Naive B cell (primary cell): ENCODE measurements around the gene ZNF440. TPM values are rescaled to one million over a fixed set of nuclear protein-coding genes. Genes with fewer than 3 reads are reported as not detected.
A peak's percentile ranks its signal among the peaks of the same experiment; 100 is the strongest.
"Not testable (repeated sequence)": the region's sequence is repeated elsewhere in the genome, so short reads cannot be mapped to it uniquely, and the experiment has no call there.

Source experiments
- ATAC-seq, 2 donors: fragments of 150-1000 bp; cut with Tn5 transposase; 2 replicates each; pipeline ENCODE4 v1.10.0; 2021; ENCODE audit warnings: low read depth in 2 of 2, mild to moderate bottlenecking in 2 of 2, moderate library complexity in 2 of 2
- DNase-seq: peaks from one replicate; pipeline ENCODE4 v3.0.0; 2022
- H3K27ac Mint-ChIP-seq, 6 donors: one replicate each; pipeline ENCODE4 v1.8.0; 2020 to 2022; ENCODE audit warnings: mild to moderate bottlenecking in 6 of 6, mixed read lengths in 6 of 6, moderate library complexity in 5 of 6, inconsistent platforms in 2 of 6
- H3K27me3 Mint-ChIP-seq, 3 donors: one replicate each; pipeline ENCODE4 v1.8.0; 2021 to 2022; ENCODE audit warnings: mixed read lengths in 3 of 3, mild to moderate bottlenecking in 1 of 3
- H3K36me3 Mint-ChIP-seq, 2 donors: one replicate each; pipeline ENCODE4 v1.8.0; 2020 to 2022; ENCODE audit warnings: mixed read lengths in 2 of 2, inconsistent platforms in 1 of 2, mild to moderate bottlenecking in 1 of 2
- H3K4me1 Mint-ChIP-seq, 3 donors: one replicate each; pipeline ENCODE4 v1.8.0; 2020 to 2022; ENCODE audit warnings: mixed read lengths in 3 of 3, inconsistent platforms in 1 of 3, mild to moderate bottlenecking in 1 of 3, moderate library complexity in 1 of 3
- H3K4me3 Mint-ChIP-seq, 8 donors: one replicate each; pipeline ENCODE4 v1.8.0; 2020 to 2022; ENCODE audit warnings: mild to moderate bottlenecking in 8 of 8, mixed read lengths in 8 of 8, moderate library complexity in 8 of 8, inconsistent platforms in 2 of 8
- H3K9me3 Mint-ChIP-seq, 7 donors: one replicate each; pipeline ENCODE4 v1.8.0; 2020 to 2022; ENCODE audit warnings: mixed read lengths in 7 of 7, mild to moderate bottlenecking in 5 of 7, inconsistent platforms in 2 of 7, moderate library complexity in 1 of 7
- polyA plus RNA-seq, 6 donors: library from polyadenylated mRNA; unstranded; fragments of 300-500 nt; fragmentation: Illumina TruSeq; gene quantifications; one replicate each; pipeline ENCODE4 v1.2.3, GENCODE V29; 2021; ENCODE audit warnings: low read depth in 6 of 6

Gene ZNF440
- polyA plus RNA-seq, 6 donors from 2014 or later = 1.5 to 7.4 (median 3.2) TPM

DNA sequence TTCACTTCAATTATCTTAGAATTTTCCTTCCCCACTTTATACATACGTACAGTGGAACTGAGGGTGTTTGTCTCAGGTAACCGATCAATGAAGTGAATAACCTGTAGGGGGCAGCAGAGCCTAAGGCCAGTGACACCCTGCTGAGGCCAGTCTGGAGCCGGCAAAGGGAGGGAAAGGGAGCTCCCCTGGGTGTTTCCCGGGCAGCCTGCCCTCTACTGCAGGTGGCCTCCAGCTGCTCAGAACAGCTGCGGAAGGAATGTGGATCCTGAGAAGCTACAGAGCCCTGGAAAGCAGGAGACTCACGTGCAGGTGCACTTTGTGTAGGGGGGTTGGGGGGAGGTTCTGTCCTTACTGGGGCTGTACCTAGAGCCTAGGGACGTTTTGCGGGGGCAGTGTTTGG is 16.6 kb upstream of the ZNF440 start:
- ATAC-seq (peak; percentile 57 to 59), DNase-seq (peak; percentile 75)
- no peaks in the 10 kb centered on the region for H3K27me3 Mint-ChIP-seq
- peaks cover 20 to 26% (median 26%) of the 10 kb centered on the region in 3 donors for H3K4me1 Mint-ChIP-seq
- H3K36me3 Mint-ChIP-seq = peaks cover 0 to 7% of the 10 kb centered on the region in 2 donors
- peak overlapping the region in 2 of 6 donors; percentile 72 to 85 for H3K27ac Mint-ChIP-seq
- peaks cover 0 to 7% (median 5%) of the 10 kb centered on the region in 7 donors for H3K9me3 Mint-ChIP-seq
- H3K4me3 Mint-ChIP-seq = peak overlapping the region; percentile 91 to 96 (median 94)

DNA sequence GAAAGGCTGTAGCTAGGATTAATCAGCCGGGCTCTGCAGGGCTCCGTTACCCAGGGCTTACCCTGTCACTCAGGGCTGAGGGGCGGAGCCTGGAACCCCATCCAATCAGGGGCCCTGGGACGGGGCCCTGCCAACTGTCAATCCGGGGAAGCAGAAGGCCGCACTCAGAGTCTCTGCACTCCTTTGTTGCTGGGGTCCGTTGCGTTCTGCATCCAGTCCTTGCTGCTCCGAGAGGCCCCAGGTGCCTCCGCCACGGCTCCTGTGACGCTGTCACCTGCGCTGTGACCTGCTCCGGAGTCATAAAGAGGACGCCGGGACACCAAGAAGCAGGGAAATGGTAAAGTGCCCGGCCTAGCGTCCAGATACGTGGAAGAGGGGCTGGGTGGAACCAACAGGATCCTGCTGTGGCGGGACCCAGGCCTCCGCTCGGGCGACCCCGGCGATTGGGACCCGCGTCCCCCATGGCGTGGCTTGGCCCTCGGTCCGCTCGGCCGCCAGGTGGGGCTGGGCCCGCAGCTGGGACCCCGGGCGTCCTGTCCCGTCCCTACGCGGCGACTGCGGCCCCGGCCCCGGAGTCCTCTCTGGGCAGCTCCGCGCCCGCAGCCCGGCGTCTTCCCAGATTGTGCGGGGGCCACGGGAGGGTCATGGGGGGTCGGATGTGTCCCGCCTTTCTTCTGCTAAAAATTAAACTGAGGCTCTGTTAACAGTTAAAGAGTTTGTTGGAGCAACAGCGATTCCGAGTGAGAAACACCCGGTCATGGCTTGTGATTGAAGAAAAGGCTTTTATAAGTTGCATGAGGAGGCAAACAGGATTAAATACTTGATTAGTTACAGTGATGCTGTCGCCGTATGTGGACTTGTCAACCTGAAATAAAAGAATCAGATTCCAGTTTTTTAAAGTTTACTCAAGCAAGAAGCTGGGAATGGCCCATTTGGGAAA is 15.4 kb upstream of the ZNF440 start, which contains the start of gene ZNF491:
ZNF491 (plus strand) TSS at position 133 of the 940 bp plus-strand sequence. CDS start 7,431 bp downstream, outside the sequence.
- H3K4me3 Mint-ChIP-seq = peak within 1 kb of the TSS; percentile 91 to 96 (median 94)
- peaks cover 0 to 6% (median 0%) of the 10 kb centered on the region in 7 donors for H3K9me3 Mint-ChIP-seq
- ATAC-seq = peak; percentile 97 to 98
- H3K36me3 Mint-ChIP-seq = no peaks in the 10 kb centered on the region
- peaks cover 20 to 26% (median 23%) of the 10 kb centered on the region in 3 donors for H3K4me1 Mint-ChIP-seq
- peak within 1 kb of the TSS; percentile 71 to 92 (median 80) for H3K27ac Mint-ChIP-seq
- H3K27me3 Mint-ChIP-seq = no peaks in the 10 kb centered on the region
- peak; percentile 82 for DNase-seq

DNA sequence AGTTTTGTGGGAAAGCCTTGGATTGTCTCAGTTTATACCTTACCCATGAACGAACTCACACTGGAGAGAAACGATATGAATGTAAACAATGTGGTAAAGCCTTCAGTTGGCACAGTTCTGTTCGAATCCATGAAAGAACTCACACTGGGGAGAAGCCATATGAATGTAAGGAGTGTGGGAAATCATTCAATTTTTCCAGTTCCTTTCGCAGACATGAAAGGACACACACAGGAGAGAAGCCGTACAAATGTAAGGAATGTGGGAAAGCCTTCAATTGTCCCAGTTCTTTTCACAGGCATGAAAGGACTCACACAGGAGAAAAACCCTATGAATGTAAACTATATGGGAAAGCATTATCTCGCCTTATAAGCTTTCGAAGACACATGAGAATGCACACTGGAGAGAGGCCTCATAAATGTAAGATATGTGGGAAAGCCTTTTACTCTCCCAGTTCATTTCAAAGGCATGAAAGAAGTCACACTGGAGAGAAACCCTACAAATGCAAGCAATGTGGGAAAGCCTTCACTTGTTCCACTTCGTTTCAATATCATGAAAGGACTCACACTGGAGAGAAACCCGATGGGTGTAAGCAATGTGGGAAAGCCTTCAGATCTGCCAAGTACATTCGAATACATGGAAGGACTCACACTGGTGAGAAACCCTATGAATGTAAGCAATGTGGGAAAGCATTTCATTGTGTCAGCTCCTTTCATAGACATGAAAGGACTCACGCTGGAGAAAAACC is 7.5 kb upstream of the ZNF440 start:
- no peak for ATAC-seq
- H3K4me1 Mint-ChIP-seq = no peaks in the 10 kb centered on the region
- DNase-seq = no peak
- H3K36me3 Mint-ChIP-seq = peaks cover 14 to 16% of the 10 kb centered on the region in 2 donors
- no peaks in the 10 kb centered on the region for H3K27me3 Mint-ChIP-seq
- H3K4me3 Mint-ChIP-seq = no peak overlapping the region
- no peak overlapping the region for H3K27ac Mint-ChIP-seq
- H3K9me3 Mint-ChIP-seq = peaks cover 5 to 40% (median 27%) of the 10 kb centered on the region in 7 donors

DNA sequence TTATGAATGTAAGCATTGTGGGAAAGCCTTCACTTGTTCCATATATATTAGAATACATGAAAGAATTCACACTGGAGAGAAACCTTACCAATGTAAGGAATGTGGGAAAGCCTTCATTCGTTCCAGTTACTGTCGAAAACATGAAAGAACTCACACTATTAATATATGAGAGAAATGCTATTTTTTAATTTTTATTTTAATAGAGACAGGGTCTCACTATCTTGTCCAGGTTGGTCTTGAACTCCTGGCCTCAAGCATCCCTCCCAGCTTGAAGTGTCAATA is 7.0 kb upstream of the ZNF440 start:
- no peak overlapping the region for H3K4me3 Mint-ChIP-seq
- H3K27me3 Mint-ChIP-seq = no peaks in the 10 kb centered on the region
- no peaks in the 10 kb centered on the region for H3K4me1 Mint-ChIP-seq
- no peak overlapping the region for H3K27ac Mint-ChIP-seq
- peaks cover 14 to 16% of the 10 kb centered on the region in 2 donors for H3K36me3 Mint-ChIP-seq
- DNase-seq = no peak
- ATAC-seq = no peak
- peaks cover 5 to 40% (median 27%) of the 10 kb centered on the region in 7 donors for H3K9me3 Mint-ChIP-seq

DNA sequence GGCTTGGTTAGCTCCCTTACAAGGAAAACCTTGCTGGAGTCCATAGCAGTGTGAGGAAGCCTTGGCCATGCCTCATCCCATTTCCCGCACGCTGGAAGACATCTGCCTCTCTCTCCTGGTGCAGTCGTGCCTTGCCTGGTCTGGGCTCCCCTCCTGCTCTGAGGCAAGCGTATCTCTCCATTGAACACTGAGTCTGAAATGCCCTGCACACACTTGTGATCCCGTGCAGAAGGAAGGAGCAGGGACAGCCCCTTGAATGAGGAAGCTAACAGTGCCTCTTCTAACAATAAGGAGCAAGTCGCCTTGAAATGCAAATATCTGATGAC is 407 bp upstream of the ZNF440 start:
- Mint-ChIP-seq H3K27me3 (no peaks in the 10 kb centered on the region), H3K4me1 (peaks cover 20 to 28% (median 25%) of the 10 kb centered on the region in 3 donors), H3K27ac (peak overlapping the region in 5 of 6 donors; percentile 83 to 96 (median 93)), H3K4me3 (peak overlapping the region; percentile 90 to 97 (median 95)), H3K9me3 (peaks cover 0 to 5% (median 4%) of the 10 kb centered on the region in 7 donors), H3K36me3 (no peaks in the 10 kb centered on the region)
- ATAC-seq (peak; percentile 49 to 63), DNase-seq (no peak)

DNA sequence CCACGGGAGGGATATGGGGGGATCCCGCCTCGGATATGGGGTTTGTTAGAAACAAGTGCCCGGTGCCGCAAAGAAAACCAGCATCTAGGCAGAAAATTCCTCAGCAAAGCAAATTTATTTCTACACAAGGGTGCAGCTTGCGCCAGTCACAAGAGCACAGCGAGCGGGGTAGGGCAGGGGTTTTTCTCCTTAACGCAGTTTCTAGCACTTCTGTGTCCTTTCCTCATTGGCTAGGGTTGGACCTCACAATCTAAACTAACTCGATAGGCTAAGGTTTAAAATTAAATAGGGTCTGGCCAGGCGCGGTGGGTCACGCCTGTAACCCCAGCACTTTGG is 595 bp downstream of the ZNF440 start:
- H3K27me3 Mint-ChIP-seq = no peaks in the 10 kb centered on the region
- H3K36me3 Mint-ChIP-seq = no peaks in the 10 kb centered on the region
- H3K9me3 Mint-ChIP-seq = no peaks in the 10 kb centered on the region
- peak overlapping the region; percentile 84 to 95 (median 92) for H3K4me3 Mint-ChIP-seq
- peaks cover 20 to 28% (median 25%) of the 10 kb centered on the region in 3 donors for H3K4me1 Mint-ChIP-seq
- H3K27ac Mint-ChIP-seq = peak overlapping the region in 3 of 6 donors; percentile 82 to 84 (median 83)
- DNase-seq (no peak), ATAC-seq (no peak)

DNA sequence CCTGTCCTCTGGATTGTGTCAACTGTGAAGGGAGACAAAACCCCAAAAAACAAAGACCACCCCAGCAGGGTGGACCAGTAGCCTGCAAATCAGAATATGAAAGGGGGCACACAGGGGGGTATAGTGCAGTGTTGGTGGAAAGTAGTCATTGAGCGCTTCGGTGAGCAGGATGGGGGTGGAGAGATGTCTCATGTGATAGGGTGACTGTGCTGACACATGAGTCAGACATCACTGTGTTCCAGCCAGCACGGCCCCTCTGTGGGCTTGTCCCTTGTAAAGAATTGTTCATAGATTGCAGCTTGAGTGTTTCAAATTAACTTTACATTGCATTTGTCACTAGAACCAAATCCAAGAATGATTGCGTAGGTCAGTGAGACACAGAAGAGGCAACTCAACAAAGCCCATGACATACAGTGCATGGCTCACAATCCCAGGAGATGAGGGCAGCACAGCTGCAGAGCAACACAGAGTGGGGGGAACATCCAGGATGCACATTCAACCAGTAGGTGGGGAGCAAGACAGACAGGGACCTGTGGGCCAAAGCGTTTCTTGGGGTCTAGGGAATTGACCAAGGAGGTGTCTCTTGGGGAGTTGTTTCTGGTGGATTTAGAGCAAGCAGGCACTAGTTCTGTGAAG is 7.5 kb downstream of the ZNF440 start:
- H3K27ac Mint-ChIP-seq = peak overlapping the region in 1 of 6 donors; percentile 58
- H3K4me3 Mint-ChIP-seq = no peak overlapping the region
- peaks cover 13 to 16% of the 10 kb centered on the region in 2 donors for H3K36me3 Mint-ChIP-seq
- no peak for ATAC-seq
- peaks cover 16 to 17% (median 17%) of the 10 kb centered on the region in 3 donors for H3K4me1 Mint-ChIP-seq
- no peak for DNase-seq
- H3K27me3 Mint-ChIP-seq = no peaks in the 10 kb centered on the region
- peaks cover 0 to 5% (median 0%) of the 10 kb centered on the region in 7 donors for H3K9me3 Mint-ChIP-seq

DNA sequence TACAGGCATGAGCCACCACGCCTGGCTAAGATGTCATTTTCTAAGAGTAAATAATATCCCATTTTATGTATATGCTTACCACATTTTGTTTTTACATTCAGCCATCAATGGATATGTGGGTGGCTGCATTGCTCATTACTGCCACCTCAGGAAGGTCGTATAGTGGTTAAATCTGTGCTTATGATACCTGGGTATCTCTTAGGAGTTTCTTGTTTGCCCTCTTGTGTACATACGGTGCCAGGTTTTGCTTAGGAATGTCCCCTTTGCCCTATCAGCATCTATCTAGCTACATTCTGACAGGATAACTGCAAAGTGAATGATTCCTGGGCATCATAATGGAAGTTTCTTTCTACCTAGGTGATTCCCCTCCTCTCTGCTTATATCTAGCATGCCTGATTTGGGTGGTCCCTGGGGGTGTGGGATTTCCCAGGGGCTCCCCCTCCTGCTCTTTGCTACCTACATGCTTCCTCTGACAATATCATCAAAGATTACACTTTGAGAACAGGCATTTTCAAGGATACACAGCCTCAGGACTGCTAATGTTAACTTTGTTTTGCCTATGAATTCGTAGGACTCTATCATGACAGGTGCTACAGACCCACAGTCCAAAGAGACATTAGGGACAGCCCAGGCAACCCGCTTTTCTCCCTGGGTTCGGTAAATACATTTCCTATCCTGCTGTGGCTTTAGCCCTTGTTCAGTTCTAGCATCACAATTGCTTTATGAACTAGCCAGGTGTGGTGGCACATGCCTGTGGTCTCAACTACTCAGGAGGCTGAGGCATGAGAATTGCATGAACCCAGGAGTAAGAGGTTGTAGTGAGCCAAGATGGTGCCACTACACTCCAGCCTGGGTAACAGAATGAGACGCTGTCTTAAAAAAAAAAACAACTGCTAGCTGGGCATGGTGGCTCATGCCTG is 15.1 kb downstream of the ZNF440 start:
- not testable (repeated sequence) for ATAC-seq, H3K27me3 Mint-ChIP-seq, DNase-seq
- Mint-ChIP-seq H3K4me1 (peaks cover 0 to 10% (median 3%) of the 10 kb centered on the region in 3 donors), H3K36me3 (peaks cover 33 to 47% of the 10 kb centered on the region in 2 donors), H3K27ac (peak overlapping the region in 2 of 6 donors; percentile 47 to 72), H3K9me3 (peaks cover 5 to 40% (median 36%) of the 10 kb centered on the region in 7 donors), H3K4me3 (peak overlapping the region in 1 of 8 donors; percentile 52)

DNA sequence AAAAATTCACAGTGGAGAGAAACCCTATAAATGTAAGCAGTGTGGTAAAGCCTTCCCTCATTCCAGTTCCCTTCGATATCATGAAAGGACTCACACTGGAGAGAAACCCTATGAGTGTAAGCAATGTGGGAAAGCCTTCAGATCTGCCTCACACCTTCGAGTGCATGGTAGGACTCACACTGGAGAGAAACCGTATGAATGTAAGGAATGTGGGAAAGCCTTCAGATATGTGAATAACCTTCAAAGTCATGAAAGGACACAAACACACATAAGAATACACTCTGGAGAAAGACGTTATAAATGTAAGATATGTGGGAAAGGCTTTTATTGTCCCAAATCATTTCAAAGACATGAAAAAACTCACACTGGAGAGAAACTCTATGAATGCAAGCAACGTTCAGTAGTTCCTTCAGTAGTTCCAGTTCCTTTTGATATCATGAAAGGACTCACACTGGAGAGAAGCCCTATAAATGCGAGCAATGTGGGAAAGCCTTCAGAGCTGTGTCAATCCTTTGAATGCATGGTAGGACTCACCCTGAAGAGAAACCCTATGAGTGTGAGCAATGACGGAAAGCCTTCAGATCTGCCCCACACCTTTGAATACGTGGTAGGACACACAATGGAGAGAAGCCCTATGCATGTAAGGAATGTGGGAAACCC is 18.3 kb downstream of the ZNF440 start:
- H3K4me1 Mint-ChIP-seq = peaks cover 0 to 8% (median 0%) of the 10 kb centered on the region in 3 donors

DNA sequence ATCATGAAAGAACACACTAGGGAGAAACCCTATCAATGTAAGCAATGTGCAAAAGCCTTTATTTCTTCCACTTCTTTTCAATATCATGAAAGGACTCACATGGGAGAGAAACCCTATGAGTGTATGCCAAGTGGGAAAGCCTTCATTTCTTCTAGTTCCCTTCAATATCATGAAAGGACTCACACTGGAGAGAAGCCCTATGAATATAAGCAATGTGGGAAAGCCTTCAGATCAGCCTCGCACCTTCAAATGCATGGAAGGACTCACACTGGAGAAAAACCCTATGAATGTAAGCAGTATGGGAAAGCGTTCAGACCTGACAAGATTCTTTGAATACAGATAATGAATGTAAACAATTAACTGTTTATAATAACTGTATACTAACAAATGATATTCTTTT is 19.5 kb downstream of the ZNF440 start:
- Mint-ChIP-seq H3K27me3 (no peaks in the 10 kb centered on the region), H3K9me3 (peaks cover 5 to 43% (median 40%) of the 10 kb centered on the region in 7 donors), H3K36me3 (peaks cover 33 to 40% of the 10 kb centered on the region in 2 donors), H3K27ac (no peak overlapping the region), H3K4me3 (no peak overlapping the region), H3K4me1 (peaks cover 0 to 4% (median 0%) of the 10 kb centered on the region in 3 donors)
- no peak for ATAC-seq
- DNase-seq = no peak

More for the DNA sequence above, 18.3 kb downstream of the ZNF440 start:
- Mint-ChIP-seq H3K9me3 (peaks cover 5 to 43% (median 40%) of the 10 kb centered on the region in 7 donors), H3K36me3 (peaks cover 33 to 45% of the 10 kb centered on the region in 2 donors), H3K27ac (no peak overlapping the region), H3K4me3 (no peak overlapping the region), H3K27me3 (no peaks in the 10 kb centered on the region)
- DNase-seq = no peak
- no peak for ATAC-seq

DNA sequence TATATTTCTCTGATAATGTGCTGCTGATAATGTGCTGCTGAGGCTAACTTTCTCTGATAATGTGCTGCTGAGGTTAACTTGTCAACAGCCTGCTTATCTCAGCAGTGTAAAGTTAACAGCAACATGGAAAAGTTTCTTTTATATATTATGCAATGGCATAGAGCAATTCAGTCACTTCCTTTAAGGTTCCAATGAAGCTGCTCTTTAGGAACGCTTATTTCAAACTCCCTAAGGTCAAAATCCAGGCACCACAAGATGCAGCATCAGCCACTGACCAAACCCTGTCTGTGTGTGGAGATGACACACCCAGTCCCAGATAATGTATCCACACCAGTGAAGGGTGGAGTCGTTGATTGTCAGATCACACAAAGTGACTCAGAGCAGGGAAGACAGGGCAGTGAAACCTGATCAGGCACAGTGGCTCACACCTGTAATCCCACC is 21.6 kb downstream of the ZNF440 start:
- not testable (repeated sequence) for ATAC-seq, DNase-seq, H3K27me3 Mint-ChIP-seq, H3K4me3 Mint-ChIP-seq, H3K4me1 Mint-ChIP-seq, H3K27ac Mint-ChIP-seq
- Mint-ChIP-seq H3K9me3 (peaks cover 2 to 36% (median 31%) of the 10 kb centered on the region in 7 donors), H3K36me3 (peaks cover 24 to 30% of the 10 kb centered on the region in 2 donors)

DNA sequence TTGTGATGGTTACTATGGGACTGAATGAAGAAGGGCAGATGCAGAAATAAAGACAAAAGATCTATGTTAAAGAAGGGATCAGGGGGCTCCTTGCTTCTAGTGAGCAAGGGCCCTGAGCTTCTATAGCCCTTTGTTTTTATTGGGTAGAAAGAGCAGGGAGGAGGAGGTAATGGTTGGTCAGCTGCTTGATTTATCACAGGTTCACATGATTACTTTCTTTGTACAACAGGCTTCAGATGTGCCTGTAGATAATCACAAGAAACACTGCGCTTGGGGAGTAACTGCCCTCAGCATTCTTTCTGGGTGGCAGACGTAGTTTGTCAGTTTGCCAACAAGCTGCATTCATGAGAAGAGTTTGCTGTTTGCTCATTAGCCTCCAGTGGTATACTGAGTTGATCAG is 29.6 kb downstream of the ZNF440 start:
- Mint-ChIP-seq H3K4me1 (peaks cover 7 to 13% (median 8%) of the 10 kb centered on the region in 3 donors), H3K36me3 (no peaks in the 10 kb centered on the region), H3K27me3 (no peaks in the 10 kb centered on the region), H3K9me3 (no peaks in the 10 kb centered on the region), H3K27ac (no peak overlapping the region), H3K4me3 (no peak overlapping the region)
- DNase-seq = no peak
- no peak for ATAC-seq
